Measurements from ENCODE around the gene DPP3. TPM values are rescaled to one million over a fixed set of nuclear protein-coding genes. Genes with fewer than 3 reads are reported as not detected.

Gene DPP3
- total RNA-seq, 1 donor from 2014 or later = 41.3 TPM

DNA sequence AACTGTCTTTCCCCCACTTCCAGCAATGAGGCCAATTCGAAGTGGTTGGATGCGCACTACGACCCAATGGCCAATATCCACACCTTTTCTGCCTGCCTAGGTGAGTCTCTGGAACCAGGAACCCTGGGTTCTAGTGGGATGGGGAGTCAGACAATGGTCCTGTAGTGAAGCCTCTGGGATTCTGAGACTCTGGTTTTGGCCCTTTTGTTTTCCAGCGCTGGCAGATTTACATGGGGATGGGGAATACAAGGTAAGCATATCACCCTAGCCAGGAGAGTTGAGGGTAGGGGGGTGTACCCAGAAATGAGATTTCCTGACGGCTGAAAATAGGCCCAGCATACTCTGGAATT lies 30.7 kb downstream of the DPP3 start:
- H3K27me3 Mint-ChIP-seq (ENCODE audit: unreplicated experiment) = peaks cover 5% of the 10 kb centered on the region
- TF ChIP-seq, protein P1, sequence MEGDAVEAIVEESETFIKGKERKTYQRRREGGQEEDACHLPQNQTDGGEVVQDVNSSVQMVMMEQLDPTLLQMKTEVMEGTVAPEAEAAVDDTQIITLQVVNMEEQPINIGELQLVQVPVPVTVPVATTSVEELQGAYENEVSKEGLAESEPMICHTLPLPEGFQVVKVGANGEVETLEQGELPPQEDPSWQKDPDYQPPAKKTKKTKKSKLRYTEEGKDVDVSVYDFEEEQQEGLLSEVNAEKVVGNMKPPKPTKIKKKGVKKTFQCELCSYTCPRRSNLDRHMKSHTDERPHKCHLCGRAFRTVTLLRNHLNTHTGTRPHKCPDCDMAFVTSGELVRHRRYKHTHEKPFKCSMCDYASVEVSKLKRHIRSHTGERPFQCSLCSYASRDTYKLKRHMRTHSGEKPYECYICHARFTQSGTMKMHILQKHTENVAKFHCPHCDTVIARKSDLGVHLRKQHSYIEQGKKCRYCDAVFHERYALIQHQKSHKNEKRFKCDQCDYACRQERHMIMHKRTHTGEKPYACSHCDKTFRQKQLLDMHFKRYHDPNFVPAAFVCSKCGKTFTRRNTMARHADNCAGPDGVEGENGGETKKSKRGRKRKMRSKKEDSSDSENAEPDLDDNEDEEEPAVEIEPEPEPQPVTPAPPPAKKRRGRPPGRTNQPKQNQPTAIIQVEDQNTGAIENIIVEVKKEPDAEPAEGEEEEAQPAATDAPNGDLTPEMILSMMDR (IDR thresholded peaks at IDR 0.05; ENCODE audit: unreplicated experiment) = no peak
- peaks cover 8% of the 10 kb centered on the region for H3K4me1 Mint-ChIP-seq (ENCODE audit: unreplicated experiment)
- peaks cover 8% of the 10 kb centered on the region for H3K36me3 Mint-ChIP-seq (ENCODE audit: low read depth, unreplicated experiment)
- peak overlapping the region; percentile 87 for H3K27ac Mint-ChIP-seq (ENCODE audit: unreplicated experiment)
- peak overlapping the region; percentile 98 for H3K4me3 Mint-ChIP-seq (ENCODE audit: unreplicated experiment)
- H3K9me3 Mint-ChIP-seq (ENCODE audit: unreplicated experiment) = no peaks in the 10 kb centered on the region
- no peak for DNase-seq (ENCODE audit: low spot score)

DNA sequence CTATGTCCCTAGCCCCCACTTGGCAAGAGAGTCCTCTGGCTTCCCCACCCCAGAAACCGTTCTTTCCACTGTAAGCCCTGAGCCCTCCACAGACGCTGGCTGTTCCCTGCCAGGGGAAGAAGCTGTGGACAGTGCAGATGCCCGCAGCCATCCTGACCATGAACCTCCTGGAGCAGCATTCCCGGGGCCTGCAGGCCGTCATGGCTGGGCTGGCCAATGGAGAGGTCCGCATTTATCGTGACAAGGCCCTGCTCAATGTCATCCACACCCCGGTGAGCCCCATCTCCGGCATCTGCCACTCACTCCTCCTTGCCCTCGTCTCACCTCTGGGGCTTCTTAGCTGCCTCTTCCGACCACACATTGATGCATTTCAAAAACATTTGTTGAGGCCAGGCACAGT lies 43.4 kb downstream of the DPP3 start:
- no peak for DNase-seq (ENCODE audit: low spot score)
- Mint-ChIP-seq H3K4me3 (ENCODE audit: unreplicated experiment) (no peak overlapping the region), H3K36me3 (ENCODE audit: low read depth, unreplicated experiment) (peaks cover 25% of the 10 kb centered on the region), H3K4me1 (ENCODE audit: unreplicated experiment) (no peaks in the 10 kb centered on the region), H3K27ac (ENCODE audit: unreplicated experiment) (no peak overlapping the region), H3K27me3 (ENCODE audit: unreplicated experiment) (peaks cover 1% of the 10 kb centered on the region), H3K9me3 (ENCODE audit: unreplicated experiment) (no peaks in the 10 kb centered on the region)
- TF ChIP-seq, protein P1 (IDR thresholded peaks at IDR 0.05; ENCODE audit: unreplicated experiment) = no peak

DNA sequence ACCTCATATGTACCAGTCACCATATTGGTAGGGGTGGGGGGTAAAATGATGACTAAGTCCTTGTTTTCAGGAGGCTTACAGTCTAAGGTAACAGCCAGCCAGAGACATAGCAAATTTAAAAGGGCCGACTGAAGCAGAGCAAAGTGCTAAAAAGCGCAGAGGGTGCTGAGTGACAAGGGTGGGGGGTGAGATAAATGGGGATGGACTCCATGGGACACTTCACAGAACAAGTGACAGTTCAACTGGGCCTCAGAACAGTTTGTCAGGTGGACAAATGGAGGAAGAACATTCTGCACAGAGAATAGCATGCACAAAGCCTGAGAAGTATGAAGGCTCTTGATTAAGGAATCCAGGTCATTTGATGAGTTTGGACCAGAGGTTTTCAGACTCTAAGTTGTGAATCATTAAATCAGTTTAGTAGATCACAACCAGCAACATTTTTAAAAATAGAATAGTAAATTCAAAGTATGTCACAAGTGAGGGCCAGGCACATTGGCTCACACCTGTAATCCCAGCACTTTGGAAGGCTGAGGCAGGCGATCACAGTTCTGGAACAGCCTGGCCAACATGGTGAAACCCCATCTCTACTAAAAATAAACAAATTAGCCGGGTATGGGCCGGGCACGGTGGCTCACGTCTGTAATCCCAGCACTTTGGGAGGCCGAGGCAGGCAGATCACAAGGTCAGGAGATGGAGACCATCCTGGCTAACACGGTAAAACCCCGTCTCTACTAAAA lies 44.2 kb downstream of the DPP3 start:
- H3K36me3 Mint-ChIP-seq (ENCODE audit: low read depth, unreplicated experiment) = peaks cover 30% of the 10 kb centered on the region
- H3K9me3 Mint-ChIP-seq (ENCODE audit: unreplicated experiment) = no peaks in the 10 kb centered on the region
- H3K27ac Mint-ChIP-seq (ENCODE audit: unreplicated experiment) = no peak overlapping the region
- no peak for DNase-seq (ENCODE audit: low spot score)
- no peak overlapping the region for H3K4me3 Mint-ChIP-seq (ENCODE audit: unreplicated experiment)
- H3K4me1 Mint-ChIP-seq (ENCODE audit: unreplicated experiment) = no peaks in the 10 kb centered on the region
- peaks cover 1% of the 10 kb centered on the region for H3K27me3 Mint-ChIP-seq (ENCODE audit: unreplicated experiment)
- TF ChIP-seq, protein P1 (IDR thresholded peaks at IDR 0.05; ENCODE audit: unreplicated experiment) = no peak

DNA sequence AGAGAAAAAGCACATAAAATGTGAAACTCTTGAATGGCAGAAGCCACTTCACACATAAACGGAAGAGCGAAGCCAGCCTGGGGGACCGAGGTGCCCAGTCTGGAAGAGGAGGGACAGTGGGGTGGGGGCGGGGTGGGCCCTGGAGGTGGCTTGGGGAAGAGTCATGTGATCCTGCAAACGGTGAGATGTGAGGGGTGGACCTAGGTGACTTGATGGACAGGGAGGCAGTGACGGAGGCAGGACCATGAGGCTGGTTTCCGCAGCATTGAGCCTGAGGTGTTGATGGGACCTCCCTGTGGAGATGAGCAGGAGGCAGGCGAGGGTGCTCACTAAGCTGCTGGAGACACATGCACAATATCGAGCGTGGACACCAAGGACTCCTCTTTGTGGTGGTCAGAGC lies 48.8 kb downstream of the DPP3 start:
- H3K27ac Mint-ChIP-seq (ENCODE audit: unreplicated experiment) = no peak overlapping the region
- no peak for DNase-seq (ENCODE audit: low spot score)
- H3K4me3 Mint-ChIP-seq (ENCODE audit: unreplicated experiment) = peak overlapping the region; percentile 76
- peaks cover 4% of the 10 kb centered on the region for H3K27me3 Mint-ChIP-seq (ENCODE audit: unreplicated experiment)
- peaks cover 22% of the 10 kb centered on the region for H3K36me3 Mint-ChIP-seq (ENCODE audit: low read depth, unreplicated experiment)
- TF ChIP-seq, protein P1 (IDR thresholded peaks at IDR 0.05; ENCODE audit: unreplicated experiment) = no peak
- no peaks in the 10 kb centered on the region for H3K4me1 Mint-ChIP-seq (ENCODE audit: unreplicated experiment)
- H3K9me3 Mint-ChIP-seq (ENCODE audit: unreplicated experiment) = no peaks in the 10 kb centered on the region

DNA sequence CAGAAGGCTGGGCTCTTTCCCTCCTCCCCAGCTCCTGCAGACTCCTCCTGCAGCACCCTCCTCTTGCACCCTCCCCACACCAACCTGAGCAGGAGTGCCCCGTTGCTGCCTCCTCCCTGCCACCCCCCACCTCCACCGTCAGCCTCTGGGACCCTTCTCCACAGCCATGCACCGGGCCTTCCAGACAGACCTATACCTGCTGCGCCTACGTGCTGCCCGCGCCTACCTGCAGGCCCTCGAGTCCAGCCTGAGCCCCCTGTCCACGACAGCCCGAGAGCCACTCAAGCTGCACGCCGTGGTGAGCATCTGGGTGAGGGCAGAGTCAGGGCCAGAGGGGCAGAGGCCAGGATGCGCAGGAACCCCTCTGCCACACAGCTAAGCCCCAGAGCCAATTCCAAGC lies 49.4 kb downstream of the DPP3 start:
- TF ChIP-seq, protein P1 (IDR thresholded peaks at IDR 0.05; ENCODE audit: unreplicated experiment) = no peak
- H3K27me3 Mint-ChIP-seq (ENCODE audit: unreplicated experiment) = peaks cover 4% of the 10 kb centered on the region
- H3K4me1 Mint-ChIP-seq (ENCODE audit: unreplicated experiment) = no peaks in the 10 kb centered on the region
- peaks cover 18% of the 10 kb centered on the region for H3K36me3 Mint-ChIP-seq (ENCODE audit: low read depth, unreplicated experiment)
- H3K27ac Mint-ChIP-seq (ENCODE audit: unreplicated experiment) = no peak overlapping the region
- H3K9me3 Mint-ChIP-seq (ENCODE audit: unreplicated experiment) = no peaks in the 10 kb centered on the region
- no peak overlapping the region for H3K4me3 Mint-ChIP-seq (ENCODE audit: unreplicated experiment)
- no peak for DNase-seq (ENCODE audit: low spot score)

Measured in endothelial cell (in vitro differentiated cells).